ENCODE data around the gene KIF4A. TPM values are rescaled to one million over a fixed set of nuclear protein-coding genes. Genes with fewer than 3 reads are reported as not detected.

KIF4A gene
- polyA plus RNA-seq, 2 donors, result 1.7 to 3.5 TPM

DNA sequence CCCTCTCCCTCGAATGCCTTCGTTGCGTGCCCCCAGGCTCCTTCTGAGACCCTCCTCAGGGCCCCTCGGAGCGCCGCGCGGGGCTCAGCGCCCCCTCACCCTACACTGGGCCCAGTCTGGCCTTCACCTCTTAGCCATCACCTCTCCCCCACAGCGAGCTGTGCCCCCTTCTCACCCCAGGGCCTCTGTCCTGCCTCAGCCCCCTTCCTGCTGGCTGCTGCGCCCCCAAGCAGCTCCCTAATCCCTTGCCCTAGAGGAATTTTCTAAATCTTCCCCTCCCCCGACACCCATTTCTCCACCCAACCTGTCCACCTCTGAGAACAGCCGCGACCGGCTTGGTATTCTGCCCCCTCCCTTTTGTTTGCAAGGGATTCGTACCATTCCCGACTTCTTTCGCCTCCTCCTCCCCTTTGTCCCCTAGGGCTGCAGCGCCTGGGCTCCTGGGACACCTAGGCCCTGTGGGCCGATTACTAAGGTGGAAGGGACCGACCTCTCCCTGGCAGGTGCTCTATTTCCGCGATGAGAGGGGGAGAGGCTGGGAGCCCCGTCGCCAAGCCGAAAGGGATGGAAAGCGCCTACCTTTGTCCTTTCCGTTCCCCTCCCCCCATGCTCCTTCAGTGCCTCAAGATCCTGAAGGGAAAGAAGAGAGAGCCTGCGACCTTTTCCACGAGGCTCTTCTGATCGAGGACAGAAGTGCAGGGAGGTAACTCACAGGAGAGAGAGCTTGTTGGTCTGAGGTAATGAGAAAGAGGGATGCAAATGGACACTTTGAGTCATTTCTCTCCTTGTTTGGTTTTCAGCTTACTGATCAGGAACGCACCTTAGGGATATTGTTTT lies 165.7 kb downstream of the KIF4A start:
- Histone ChIP-seq H3K27me3 (ENCODE audit: control insufficient read depth in 1 of 2, insufficient read depth in 2 of 2, low read length in 2 of 2) (no peaks in the 10 kb centered on the region), H3K36me3 (ENCODE audit: control insufficient read depth in 2 of 2, insufficient read depth in 2 of 2, low read length in 1 of 2) (no peaks in the 10 kb centered on the region), H3K4me1 (ENCODE audit: control insufficient read depth in 2 of 2, insufficient read depth in 2 of 2, low read length in 1 of 2) (peaks cover 0 to 4% of the 10 kb centered on the region in 2 donors), H3K4me3 (ENCODE audit: low read depth in 1 of 2, low read length in 2 of 2) (peak overlapping the region; percentile 37 to 61), H3K27ac (ENCODE audit: low read depth in 2 of 2, low read length in 1 of 2) (peak overlapping the region; percentile 80 to 83), H3K9me3 (ENCODE audit: control insufficient read depth in 2 of 2, insufficient read depth in 1 of 2, low read depth in 1 of 2, low read length in 1 of 2) (no peaks in the 10 kb centered on the region)
- 14 to 31% methylated on average over 32 of the region's 32 CpGs for WGBS, 2 donors

DNA sequence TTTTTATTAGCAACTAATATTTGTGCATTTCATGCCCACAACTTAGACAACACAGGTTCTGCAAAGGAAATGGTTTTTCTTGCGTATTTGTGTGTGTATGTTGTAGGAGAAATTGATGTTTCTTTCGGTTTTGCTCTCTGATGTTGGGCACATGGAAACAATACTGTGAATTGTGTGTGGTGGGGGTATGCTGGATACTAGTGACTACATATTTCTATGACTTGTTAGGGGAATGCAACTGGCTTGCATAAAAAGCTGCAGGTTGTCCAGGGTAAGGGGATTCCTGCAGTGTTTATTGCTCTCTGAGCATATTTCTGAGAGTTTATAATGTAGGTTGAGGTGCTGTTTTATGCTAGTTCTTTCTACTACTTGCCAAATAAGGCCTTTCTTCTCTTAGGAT lies 166.4 kb downstream of the KIF4A start:
- Histone ChIP-seq H3K4me1 (ENCODE audit: control insufficient read depth in 2 of 2, insufficient read depth in 2 of 2, low read length in 1 of 2) (peaks cover 0 to 4% of the 10 kb centered on the region in 2 donors), H3K4me3 (ENCODE audit: low read depth in 1 of 2, low read length in 2 of 2) (peak overlapping the region in 1 of 2 donors; percentile 37), H3K27me3 (ENCODE audit: control insufficient read depth in 1 of 2, insufficient read depth in 2 of 2, low read length in 2 of 2) (no peaks in the 10 kb centered on the region), H3K36me3 (ENCODE audit: control insufficient read depth in 2 of 2, insufficient read depth in 2 of 2, low read length in 1 of 2) (no peaks in the 10 kb centered on the region), H3K27ac (ENCODE audit: low read depth in 2 of 2, low read length in 1 of 2) (no peak overlapping the region), H3K9me3 (ENCODE audit: control insufficient read depth in 2 of 2, insufficient read depth in 1 of 2, low read depth in 1 of 2, low read length in 1 of 2) (no peaks in the 10 kb centered on the region)
- WGBS, 2 donors, result 22 to 31% methylated on average over 2 of the region's 2 CpGs

DNA sequence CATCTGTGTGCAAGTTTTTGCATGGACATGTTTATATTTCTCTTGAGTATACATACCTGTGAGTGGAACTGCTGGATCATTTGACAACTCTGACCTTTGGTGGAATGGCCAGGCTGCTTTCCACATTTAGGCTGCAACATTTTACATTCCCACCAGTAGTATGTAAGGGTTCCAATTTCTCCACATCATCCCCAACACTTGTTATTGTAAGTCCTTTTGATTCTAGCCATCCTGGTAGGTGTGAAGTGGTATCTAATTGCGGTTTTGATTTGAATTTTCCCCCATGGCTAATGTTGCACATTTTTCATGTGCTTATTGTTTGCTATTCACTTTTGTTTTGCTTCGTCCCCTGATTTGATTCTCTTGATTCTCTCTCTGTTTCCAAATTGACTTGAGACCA lies 171.1 kb downstream of the KIF4A start:
- Histone ChIP-seq H3K27ac (ENCODE audit: low read depth in 2 of 2, low read length in 1 of 2) (no peak overlapping the region), H3K4me1 (ENCODE audit: control insufficient read depth in 2 of 2, insufficient read depth in 2 of 2, low read length in 1 of 2) (no peaks in the 10 kb centered on the region), H3K9me3 (ENCODE audit: control insufficient read depth in 2 of 2, insufficient read depth in 1 of 2, low read depth in 1 of 2, low read length in 1 of 2) (no peaks in the 10 kb centered on the region), H3K36me3 (ENCODE audit: control insufficient read depth in 2 of 2, insufficient read depth in 2 of 2, low read length in 1 of 2) (no peaks in the 10 kb centered on the region), H3K4me3 (ENCODE audit: low read depth in 1 of 2, low read length in 2 of 2) (no peak overlapping the region), H3K27me3 (ENCODE audit: control insufficient read depth in 1 of 2, insufficient read depth in 2 of 2, low read length in 2 of 2) (no peaks in the 10 kb centered on the region)
- WGBS, 2 donors, result 68 to 95% methylated on average over 2 of the region's 2 CpGs

DNA sequence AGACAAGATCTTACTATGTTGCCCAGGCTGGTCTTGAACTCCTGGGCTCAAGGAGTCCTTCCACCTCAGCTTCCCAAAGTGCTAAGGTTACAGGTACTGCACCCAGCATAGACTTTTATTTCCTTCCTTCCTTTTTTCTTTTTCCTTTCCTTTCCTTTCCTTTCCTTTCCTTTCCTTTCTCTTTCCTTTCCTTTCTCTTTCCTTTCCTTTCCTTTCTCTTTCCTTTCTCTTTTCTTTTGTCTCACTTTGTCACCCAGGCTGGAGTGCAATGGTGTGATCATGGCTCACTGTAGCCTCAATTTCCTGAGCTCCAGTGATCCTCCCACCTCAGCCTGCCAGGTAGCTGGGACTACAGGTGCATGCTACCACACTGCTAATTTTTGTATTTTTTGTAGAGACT lies 174.1 kb downstream of the KIF4A start:
- Histone ChIP-seq H3K4me1 (ENCODE audit: control insufficient read depth in 2 of 2, insufficient read depth in 2 of 2, low read length in 1 of 2) (no peaks in the 10 kb centered on the region), H3K27ac (ENCODE audit: low read depth in 2 of 2, low read length in 1 of 2) (no peak overlapping the region)

DNA sequence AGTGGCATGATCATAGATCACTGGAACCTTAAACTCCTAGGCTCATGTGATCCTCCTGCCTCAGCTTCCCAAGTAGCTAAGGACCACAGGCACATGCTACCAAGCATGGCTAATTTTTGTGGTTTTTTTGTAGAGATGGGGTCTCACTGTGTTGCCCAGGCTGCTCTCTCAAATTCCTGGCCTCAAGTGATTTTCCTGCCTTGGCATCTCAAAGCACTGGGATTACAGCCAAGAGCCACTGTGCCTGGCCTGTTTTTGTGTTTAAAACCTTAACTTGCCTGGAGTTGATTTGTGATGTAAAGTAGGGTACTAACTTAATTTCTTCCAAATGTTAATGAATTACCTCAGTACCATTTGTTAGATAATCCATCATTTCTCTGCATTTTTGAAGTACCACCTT lies 177.1 kb downstream of the KIF4A start:
- Histone ChIP-seq H3K4me1 (ENCODE audit: control insufficient read depth in 2 of 2, insufficient read depth in 2 of 2, low read length in 1 of 2) (no peaks in the 10 kb centered on the region), H3K36me3 (ENCODE audit: control insufficient read depth in 2 of 2, insufficient read depth in 2 of 2, low read length in 1 of 2) (no peaks in the 10 kb centered on the region), H3K4me3 (ENCODE audit: low read depth in 1 of 2, low read length in 2 of 2) (no peak overlapping the region), H3K27me3 (ENCODE audit: control insufficient read depth in 1 of 2, insufficient read depth in 2 of 2, low read length in 2 of 2) (no peaks in the 10 kb centered on the region), H3K27ac (ENCODE audit: low read depth in 2 of 2, low read length in 1 of 2) (no peak overlapping the region), H3K9me3 (ENCODE audit: control insufficient read depth in 2 of 2, insufficient read depth in 1 of 2, low read depth in 1 of 2, low read length in 1 of 2) (no peaks in the 10 kb centered on the region)

More for the DNA sequence above, 174.1 kb downstream of the KIF4A start:
- H3K27me3 ChIP-seq (ENCODE audit: control insufficient read depth in 1 of 2, insufficient read depth in 2 of 2, low read length in 2 of 2), result no peaks in the 10 kb centered on the region
- H3K36me3 ChIP-seq (ENCODE audit: control insufficient read depth in 2 of 2, insufficient read depth in 2 of 2, low read length in 1 of 2), result no peaks in the 10 kb centered on the region
- H3K9me3 ChIP-seq (ENCODE audit: control insufficient read depth in 2 of 2, insufficient read depth in 1 of 2, low read depth in 1 of 2, low read length in 1 of 2), result no peaks in the 10 kb centered on the region
- H3K4me3 ChIP-seq (ENCODE audit: low read depth in 1 of 2, low read length in 2 of 2), result no peak overlapping the region

DNA sequence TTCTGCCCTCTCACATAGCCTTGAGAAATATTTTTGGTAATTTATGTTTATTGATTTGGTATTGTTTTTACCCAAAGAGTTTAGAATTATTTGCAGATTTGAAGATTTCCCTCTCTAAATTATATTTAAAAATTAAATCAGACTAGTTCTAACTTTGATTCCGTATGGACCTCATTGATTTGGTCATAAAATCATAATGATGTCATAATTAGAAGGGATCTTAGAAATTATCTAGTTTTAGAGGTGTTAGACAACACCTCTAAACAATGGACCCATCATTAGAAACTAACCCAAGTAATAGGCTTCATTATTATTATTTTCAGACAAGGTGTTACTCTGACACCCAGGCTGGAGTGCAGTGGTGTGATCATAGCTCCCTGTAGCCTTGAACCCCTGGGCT lies 178.8 kb downstream of the KIF4A start:
- Histone ChIP-seq H3K9me3 (ENCODE audit: control insufficient read depth in 2 of 2, insufficient read depth in 1 of 2, low read depth in 1 of 2, low read length in 1 of 2) (no peaks in the 10 kb centered on the region), H3K27ac (ENCODE audit: low read depth in 2 of 2, low read length in 1 of 2) (no peak overlapping the region), H3K4me1 (ENCODE audit: control insufficient read depth in 2 of 2, insufficient read depth in 2 of 2, low read length in 1 of 2) (no peaks in the 10 kb centered on the region), H3K36me3 (ENCODE audit: control insufficient read depth in 2 of 2, insufficient read depth in 2 of 2, low read length in 1 of 2) (no peaks in the 10 kb centered on the region), H3K4me3 (ENCODE audit: low read depth in 1 of 2, low read length in 2 of 2) (no peak overlapping the region), H3K27me3 (ENCODE audit: control insufficient read depth in 1 of 2, insufficient read depth in 2 of 2, low read length in 2 of 2) (no peaks in the 10 kb centered on the region)
- WGBS, 2 donors, result 79 to 86% methylated on average over 1 of the region's 1 CpG

Other genes starting within 250 kb of the KIF4A start
- not detected for gene AWAT2, start 240.2 kb upstream of the KIF4A start, polyA plus RNA-seq
- not detected for gene OTUD6A, start 227.6 kb upstream of the KIF4A start, polyA plus RNA-seq
- 10 to 100 TPM; 25.2 to 45.4 TPM for gene IGBP1, start 156.7 kb upstream of the KIF4A start, polyA plus RNA-seq
- gene DGAT2L6, start 112.6 kb upstream of the KIF4A start, polyA plus RNA-seq, result not detected
- gene AWAT1, start 55.4 kb upstream of the KIF4A start, polyA plus RNA-seq, result not detected
- under 1 TPM in 1 of 2 donors, not detected in 1; 0.06 TPM for gene P2RY4, start 29.9 kb upstream of the KIF4A start, polyA plus RNA-seq
- gene ARR3, start 21.8 kb upstream of the KIF4A start, polyA plus RNA-seq, result not detected
- gene RAB41, start 7.9 kb upstream of the KIF4A start, polyA plus RNA-seq, result not detected
- gene PDZD11, start 177 bp upstream of the KIF4A start, polyA plus RNA-seq, result 10 to 100 TPM; 54.2 to 78.0 TPM
- gene GDPD2, start 133.2 kb downstream of the KIF4A start, polyA plus RNA-seq, result under 1 TPM; 0.28 to 0.34 TPM
- gene DLG3, start 154.7 kb downstream of the KIF4A start, polyA plus RNA-seq, result 10 to 100 TPM; 13.8 to 19.0 TPM